ENCODE data around the gene TNFRSF18.

DNA sequence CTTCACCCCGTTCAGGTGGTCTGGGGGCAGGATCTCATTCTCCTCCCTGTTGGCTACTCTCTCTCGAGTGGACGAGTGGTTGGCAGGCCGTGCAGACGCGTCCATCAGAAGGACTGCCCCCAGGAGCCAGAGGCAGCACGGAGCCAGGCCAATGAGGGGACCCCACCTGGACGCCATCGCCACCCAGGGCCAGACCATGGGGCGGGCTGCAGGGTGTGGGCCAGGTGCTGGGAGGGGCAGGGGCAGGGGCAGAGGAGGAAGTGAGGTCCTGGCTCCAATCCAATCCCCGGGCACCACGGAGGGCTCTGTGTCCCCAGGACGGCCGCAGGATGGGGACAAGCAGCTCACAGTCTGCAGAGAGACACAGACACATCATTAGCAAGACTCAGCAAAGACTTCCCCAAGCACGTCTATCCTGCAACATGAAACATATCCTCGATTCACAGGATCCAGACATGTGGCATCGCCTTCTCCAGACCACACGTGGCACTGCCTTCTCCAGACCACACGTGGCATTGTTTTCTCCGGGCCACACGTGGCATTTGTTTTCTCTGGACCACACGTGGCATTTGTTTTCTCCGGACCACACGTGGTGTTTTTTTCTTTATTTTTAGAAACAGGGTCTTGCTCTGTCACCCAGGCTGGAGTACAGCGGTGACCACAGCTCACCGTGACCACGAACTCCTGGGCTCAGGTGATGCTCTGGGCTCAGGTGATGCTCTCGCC lies 22.4 kb upstream of the TNFRSF18 start:
- TF ChIP-seq, protein P1, sequence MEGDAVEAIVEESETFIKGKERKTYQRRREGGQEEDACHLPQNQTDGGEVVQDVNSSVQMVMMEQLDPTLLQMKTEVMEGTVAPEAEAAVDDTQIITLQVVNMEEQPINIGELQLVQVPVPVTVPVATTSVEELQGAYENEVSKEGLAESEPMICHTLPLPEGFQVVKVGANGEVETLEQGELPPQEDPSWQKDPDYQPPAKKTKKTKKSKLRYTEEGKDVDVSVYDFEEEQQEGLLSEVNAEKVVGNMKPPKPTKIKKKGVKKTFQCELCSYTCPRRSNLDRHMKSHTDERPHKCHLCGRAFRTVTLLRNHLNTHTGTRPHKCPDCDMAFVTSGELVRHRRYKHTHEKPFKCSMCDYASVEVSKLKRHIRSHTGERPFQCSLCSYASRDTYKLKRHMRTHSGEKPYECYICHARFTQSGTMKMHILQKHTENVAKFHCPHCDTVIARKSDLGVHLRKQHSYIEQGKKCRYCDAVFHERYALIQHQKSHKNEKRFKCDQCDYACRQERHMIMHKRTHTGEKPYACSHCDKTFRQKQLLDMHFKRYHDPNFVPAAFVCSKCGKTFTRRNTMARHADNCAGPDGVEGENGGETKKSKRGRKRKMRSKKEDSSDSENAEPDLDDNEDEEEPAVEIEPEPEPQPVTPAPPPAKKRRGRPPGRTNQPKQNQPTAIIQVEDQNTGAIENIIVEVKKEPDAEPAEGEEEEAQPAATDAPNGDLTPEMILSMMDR (IDR thresholded peaks at IDR 0.05) = no peak
- no peak for TF ChIP-seq POLR2A (IDR thresholded peaks at IDR 0.05; ENCODE audit: low read depth)

All from esophagus muscularis mucosa (tissue), 3 donors.